Measurements from ENCODE around the gene KAT14.
A peak's percentile ranks its signal among the peaks of the same experiment; 100 is the strongest.

Gene KAT14

DNA sequence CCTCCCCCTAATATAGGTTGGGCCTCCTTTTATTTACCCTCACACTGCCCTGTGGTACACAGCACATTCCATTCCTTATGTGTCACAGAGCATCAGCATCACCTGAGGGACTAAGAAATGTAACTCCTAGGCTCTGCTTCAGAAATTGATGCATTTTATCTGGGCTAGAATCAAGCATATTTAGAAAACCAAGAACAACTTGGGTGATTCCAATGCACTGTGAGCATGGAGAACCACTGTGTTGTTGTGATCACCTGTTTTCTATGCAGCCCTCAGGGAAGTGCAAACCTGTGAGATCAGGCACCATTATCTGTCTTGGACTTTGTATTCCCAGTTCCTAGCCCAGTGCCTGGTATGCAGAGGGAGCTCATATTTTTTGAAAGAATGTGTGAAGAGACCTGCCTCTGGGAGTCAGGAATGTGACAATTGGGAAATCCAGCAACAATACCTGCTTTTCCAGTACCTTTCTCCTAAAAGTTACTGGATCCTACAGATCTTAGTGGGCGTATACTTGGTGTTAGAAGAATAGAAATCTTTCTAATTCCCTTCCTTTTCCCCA, 7.0 kb downstream of the KAT14 start:
- no peaks in the 10 kb centered on the region for H3K9me3 ChIP-seq (ENCODE audit: severe bottlenecking)
- H3K27ac ChIP-seq (ENCODE audit: poor library complexity, severe bottlenecking): peak overlapping the region; percentile 57
- no peak overlapping the region for H3K4me3 ChIP-seq (ENCODE audit: severe bottlenecking)
- DNase-seq (ENCODE audit: low spot score) (no peak), ATAC-seq (ENCODE audit: low read depth) (peak; percentile 99)
- H3K36me3 ChIP-seq (ENCODE audit: low read depth): peaks cover 37% of the 10 kb centered on the region
- peaks cover 15% of the 10 kb centered on the region for H3K4me1 ChIP-seq (ENCODE audit: insufficient read depth, poor library complexity, severe bottlenecking)
- H3K27me3 ChIP-seq (ENCODE audit: insufficient read depth, poor library complexity, severe bottlenecking): no peaks in the 10 kb centered on the region
- TF ChIP-seq CTCF (IDR thresholded peaks at IDR 0.05; ENCODE audit: poor library complexity, severe bottlenecking): no peak

GRCh38 chr20:18154342-18154741, 16.7 kb downstream of the KAT14 start:
- Histone ChIP-seq H3K4me3 (ENCODE audit: severe bottlenecking) (no peak overlapping the region), H3K27me3 (ENCODE audit: insufficient read depth, poor library complexity, severe bottlenecking) (no peaks in the 10 kb centered on the region), H3K36me3 (ENCODE audit: low read depth) (peaks cover 69% of the 10 kb centered on the region), H3K4me1 (ENCODE audit: insufficient read depth, poor library complexity, severe bottlenecking) (no peaks in the 10 kb centered on the region), H3K9me3 (ENCODE audit: severe bottlenecking) (no peaks in the 10 kb centered on the region), H3K27ac (ENCODE audit: poor library complexity, severe bottlenecking) (no peak overlapping the region)
- DNase-seq (ENCODE audit: low spot score) (no peak), ATAC-seq (ENCODE audit: low read depth) (no peak)
- no peak for TF ChIP-seq CTCF (IDR thresholded peaks at IDR 0.05; ENCODE audit: poor library complexity, severe bottlenecking)

DNA sequence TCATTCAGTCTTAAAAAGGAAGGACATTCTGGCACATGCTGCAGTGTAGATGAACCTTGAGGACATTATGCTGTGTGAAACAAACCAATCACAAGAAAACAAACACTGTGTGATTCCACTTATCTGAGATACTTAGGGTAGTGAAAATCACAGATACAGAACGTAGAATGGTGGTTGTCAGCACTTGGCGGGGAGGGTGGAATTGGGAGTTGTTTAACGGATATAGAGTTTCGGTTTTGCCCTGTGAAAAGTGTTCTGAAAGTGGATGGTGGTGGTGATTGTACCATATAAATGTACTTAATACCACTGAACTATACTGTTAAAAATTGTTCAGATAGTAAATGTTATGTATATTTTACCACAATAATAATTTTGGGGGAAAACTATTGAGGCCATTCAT, 18.4 kb downstream of the KAT14 start:
- Histone ChIP-seq H3K4me3 (ENCODE audit: severe bottlenecking) (no peak overlapping the region), H3K27ac (ENCODE audit: poor library complexity, severe bottlenecking) (no peak overlapping the region), H3K4me1 (ENCODE audit: insufficient read depth, poor library complexity, severe bottlenecking) (no peaks in the 10 kb centered on the region), H3K27me3 (ENCODE audit: insufficient read depth, poor library complexity, severe bottlenecking) (no peaks in the 10 kb centered on the region), H3K36me3 (ENCODE audit: low read depth) (peaks cover 67% of the 10 kb centered on the region), H3K9me3 (ENCODE audit: severe bottlenecking) (no peaks in the 10 kb centered on the region)
- ATAC-seq (ENCODE audit: low read depth): no peak
- DNase-seq (ENCODE audit: low spot score): no peak
- no peak for TF ChIP-seq CTCF (IDR thresholded peaks at IDR 0.05; ENCODE audit: poor library complexity, severe bottlenecking)

DNA sequence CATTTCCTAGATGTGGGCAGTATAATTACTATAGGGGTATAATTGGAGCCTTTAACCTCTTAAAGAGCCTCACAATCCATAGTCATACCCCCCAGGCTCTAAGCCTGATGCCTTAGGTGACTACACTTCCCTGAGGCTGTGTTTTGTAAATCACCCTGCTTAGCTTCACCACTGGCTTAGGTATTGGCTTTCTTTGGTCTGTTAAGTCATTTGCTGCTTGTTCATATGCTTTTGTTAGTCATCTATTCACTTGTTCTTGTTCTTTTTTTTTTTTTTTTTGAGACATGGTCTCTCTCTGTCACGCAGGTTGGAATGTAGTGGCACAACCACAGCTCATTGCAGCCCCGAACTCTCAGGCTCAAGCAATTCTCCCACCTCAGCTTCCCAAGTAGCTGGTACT, 26.7 kb downstream of the KAT14 start:
- ATAC-seq (ENCODE audit: low read depth) (peak; percentile 70), DNase-seq (ENCODE audit: low spot score) (no peak)
- peaks cover 39% of the 10 kb centered on the region for H3K36me3 ChIP-seq (ENCODE audit: low read depth)
- TF ChIP-seq CTCF (IDR thresholded peaks at IDR 0.05; ENCODE audit: poor library complexity, severe bottlenecking): no peak
- no peak overlapping the region for H3K27ac ChIP-seq (ENCODE audit: poor library complexity, severe bottlenecking)
- H3K9me3 ChIP-seq (ENCODE audit: severe bottlenecking): no peaks in the 10 kb centered on the region
- H3K27me3 ChIP-seq (ENCODE audit: insufficient read depth, poor library complexity, severe bottlenecking): no peaks in the 10 kb centered on the region
- no peaks in the 10 kb centered on the region for H3K4me1 ChIP-seq (ENCODE audit: insufficient read depth, poor library complexity, severe bottlenecking)
- H3K4me3 ChIP-seq (ENCODE audit: severe bottlenecking): no peak overlapping the region

DNA sequence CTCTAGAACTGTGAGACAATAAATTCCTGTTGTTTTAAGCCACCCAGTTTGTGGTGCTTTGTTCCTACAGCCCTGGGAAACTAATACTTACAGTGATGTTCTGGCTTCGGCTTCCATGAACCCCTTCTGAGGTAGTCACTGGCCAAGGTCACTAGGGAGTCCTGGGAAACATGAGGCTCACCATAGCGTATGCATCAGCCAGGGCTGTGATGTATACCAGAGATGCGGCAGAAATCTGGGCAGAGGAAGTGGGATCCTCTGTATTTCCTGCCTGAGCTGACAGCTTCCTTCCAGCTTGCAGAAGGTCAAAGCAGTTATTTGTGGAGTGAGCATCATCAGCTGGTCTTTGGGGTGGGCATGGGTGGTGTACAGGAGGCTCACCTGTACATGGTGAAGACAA, 27.9 kb downstream of the KAT14 start:
- no peak for TF ChIP-seq CTCF (IDR thresholded peaks at IDR 0.05; ENCODE audit: poor library complexity, severe bottlenecking)
- peaks cover 29% of the 10 kb centered on the region for H3K36me3 ChIP-seq (ENCODE audit: low read depth)
- H3K4me1 ChIP-seq (ENCODE audit: insufficient read depth, poor library complexity, severe bottlenecking): no peaks in the 10 kb centered on the region
- ATAC-seq (ENCODE audit: low read depth) (no peak), DNase-seq (ENCODE audit: low spot score) (no peak)
- H3K4me3 ChIP-seq (ENCODE audit: severe bottlenecking): no peak overlapping the region
- no peaks in the 10 kb centered on the region for H3K27me3 ChIP-seq (ENCODE audit: insufficient read depth, poor library complexity, severe bottlenecking)
- H3K9me3 ChIP-seq (ENCODE audit: severe bottlenecking): no peaks in the 10 kb centered on the region
- no peak overlapping the region for H3K27ac ChIP-seq (ENCODE audit: poor library complexity, severe bottlenecking)
